AG20443 (cell line): Measurements from ENCODE around the gene DZIP1L.
A peak's percentile ranks its signal among the peaks of the same experiment; 100 is the strongest.
"Not testable (repeated sequence)": the region's sequence is repeated elsewhere in the genome, so short reads cannot be mapped to it uniquely, and the experiment has no call there.

Experiments used
- DNase-seq: peaks from one replicate; pipeline ENCODE4 v3.0.0; 2012; ENCODE audit warnings: low spot score, mixed read lengths

The DZIP1L gene

GRCh38 chr3:138113326-138113725, 2.1 kb downstream of the DZIP1L start:
- no peak for DNase-seq

- DNase-seq: no peak
Measured at GRCh38 chr3:138112362-138112761, 3.0 kb downstream of the DZIP1L start.

GRCh38 chr3:138105598-138105997, 9.8 kb downstream of the DZIP1L start:
- no peak for DNase-seq

DNA sequence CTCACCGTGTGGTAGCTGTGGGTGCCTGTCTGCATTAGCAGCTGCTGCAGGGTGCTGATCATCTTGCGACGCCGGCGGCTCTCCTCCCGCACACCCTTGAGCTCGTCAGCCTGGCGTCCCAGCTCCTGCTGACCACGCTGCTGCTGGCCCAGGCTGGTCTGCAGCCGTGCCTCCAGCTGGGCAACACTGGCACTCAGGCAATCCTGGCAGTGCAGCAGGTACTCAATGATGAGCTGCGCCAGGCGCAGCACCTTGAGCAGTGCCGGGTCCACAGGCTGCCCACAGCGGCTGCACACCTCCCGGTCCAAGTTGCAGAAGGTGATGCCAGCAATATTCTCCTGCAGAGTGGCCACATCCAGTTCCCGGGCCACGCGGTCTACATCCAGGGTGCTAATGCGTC, 11.9 kb downstream of the DZIP1L start:
- DNase-seq: no peak

DNA sequence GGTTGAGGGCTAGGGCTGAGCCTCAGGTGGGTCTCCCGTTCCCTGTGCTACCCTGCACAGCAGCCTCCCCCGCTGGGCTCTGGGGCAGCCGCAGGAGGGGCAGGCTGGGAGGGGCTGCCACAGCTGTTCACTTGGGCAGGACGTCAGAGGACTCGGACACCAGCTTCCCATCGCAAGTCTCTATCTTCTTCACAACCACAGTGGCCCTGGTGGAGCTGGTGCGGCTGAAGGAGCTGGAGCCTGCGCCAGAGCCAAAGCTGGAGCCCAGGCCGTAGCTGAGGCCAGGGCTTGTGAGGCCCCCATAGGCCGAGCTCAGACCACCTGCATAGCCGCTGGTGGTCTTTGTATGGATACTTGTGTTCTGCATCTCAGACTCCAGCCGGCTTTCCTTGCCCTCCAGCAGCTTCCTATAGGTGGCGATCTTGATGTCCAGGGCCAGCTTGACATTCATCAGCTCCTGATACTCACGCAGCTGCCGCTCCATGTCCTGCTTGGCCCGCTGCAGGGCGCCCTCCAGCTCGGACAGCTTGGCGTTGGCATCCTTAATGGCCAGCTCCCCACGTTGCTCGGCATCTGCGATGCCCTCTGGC, 14.0 kb downstream of the DZIP1L start:
- not testable (repeated sequence) for DNase-seq

DNA sequence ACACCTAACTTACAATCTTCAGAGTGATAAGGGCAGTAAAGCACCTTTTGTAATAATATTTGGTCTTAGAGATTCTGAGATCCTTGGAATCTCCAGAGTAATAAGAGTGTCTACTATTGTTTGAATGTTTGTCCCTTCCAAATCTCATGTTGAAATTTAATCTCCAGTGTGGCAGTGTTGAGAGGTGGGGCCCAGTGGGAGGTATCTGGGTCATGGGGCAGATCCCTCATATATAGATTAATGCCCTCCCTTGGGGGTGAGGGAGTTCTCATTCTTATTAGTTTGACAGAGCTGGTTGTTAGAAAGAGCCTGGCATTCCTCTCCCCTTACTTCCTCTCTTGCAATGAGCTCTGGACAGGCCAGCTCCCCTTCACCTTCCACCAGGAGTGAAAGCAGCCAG, 16.0 kb downstream of the DZIP1L start:
- DNase-seq: no peak

- DNase-seq: peak; percentile 45
Measured at GRCh38 chr3:138097192-138098172, 17.9 kb downstream of the DZIP1L start.

GRCh38 chr3:138093721-138094120, 21.7 kb downstream of the DZIP1L start:
- no peak for DNase-seq

DNA sequence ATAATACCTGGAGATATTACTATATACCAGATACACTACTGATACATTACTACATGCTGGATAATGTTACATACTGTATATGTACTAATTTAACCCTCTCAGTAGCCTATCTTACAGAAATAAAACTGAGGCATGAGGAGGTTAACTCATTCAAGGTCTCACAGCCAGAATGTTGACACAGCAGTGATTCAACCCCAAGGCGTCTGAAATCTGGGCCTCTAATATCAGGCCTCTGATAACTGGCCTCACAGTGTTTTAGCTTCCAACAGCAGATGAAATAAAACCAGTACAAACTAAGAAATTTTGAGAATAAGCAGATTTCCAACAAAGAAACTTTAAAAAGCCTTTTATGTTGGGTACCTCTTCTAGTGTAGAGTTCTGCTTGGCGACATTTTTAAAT, 23.4 kb downstream of the DZIP1L start:
- no peak for DNase-seq

GRCh38 chr3:138089091-138089490, 26.3 kb downstream of the DZIP1L start:
- DNase-seq: no peak

GRCh38 chr3:138085745-138086144, 29.7 kb downstream of the DZIP1L start:
- DNase-seq: not testable (repeated sequence)

- no peak for DNase-seq
Measured at GRCh38 chr3:138084196-138084595, 31.2 kb downstream of the DZIP1L start.

DNA sequence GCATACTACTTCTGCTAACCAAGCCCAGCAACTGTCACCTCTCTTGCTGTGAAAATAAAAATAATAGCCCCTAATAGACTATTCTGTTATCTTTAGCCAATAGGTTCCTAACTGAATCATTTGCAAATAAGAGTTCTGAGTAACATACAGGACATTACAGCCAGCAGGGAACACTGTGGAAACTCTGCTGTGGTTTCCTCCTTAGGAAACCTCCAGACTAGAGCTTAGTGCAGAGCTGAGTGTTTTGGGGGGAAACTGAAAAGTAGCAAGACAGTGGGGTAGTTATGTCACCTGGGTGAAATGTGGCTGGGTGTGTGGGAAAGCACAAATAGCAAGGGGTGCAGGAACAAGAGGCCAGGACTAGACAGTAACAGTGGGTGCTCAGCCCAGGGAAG, 32.4 kb downstream of the DZIP1L start:
- DNase-seq: no peak

DNA sequence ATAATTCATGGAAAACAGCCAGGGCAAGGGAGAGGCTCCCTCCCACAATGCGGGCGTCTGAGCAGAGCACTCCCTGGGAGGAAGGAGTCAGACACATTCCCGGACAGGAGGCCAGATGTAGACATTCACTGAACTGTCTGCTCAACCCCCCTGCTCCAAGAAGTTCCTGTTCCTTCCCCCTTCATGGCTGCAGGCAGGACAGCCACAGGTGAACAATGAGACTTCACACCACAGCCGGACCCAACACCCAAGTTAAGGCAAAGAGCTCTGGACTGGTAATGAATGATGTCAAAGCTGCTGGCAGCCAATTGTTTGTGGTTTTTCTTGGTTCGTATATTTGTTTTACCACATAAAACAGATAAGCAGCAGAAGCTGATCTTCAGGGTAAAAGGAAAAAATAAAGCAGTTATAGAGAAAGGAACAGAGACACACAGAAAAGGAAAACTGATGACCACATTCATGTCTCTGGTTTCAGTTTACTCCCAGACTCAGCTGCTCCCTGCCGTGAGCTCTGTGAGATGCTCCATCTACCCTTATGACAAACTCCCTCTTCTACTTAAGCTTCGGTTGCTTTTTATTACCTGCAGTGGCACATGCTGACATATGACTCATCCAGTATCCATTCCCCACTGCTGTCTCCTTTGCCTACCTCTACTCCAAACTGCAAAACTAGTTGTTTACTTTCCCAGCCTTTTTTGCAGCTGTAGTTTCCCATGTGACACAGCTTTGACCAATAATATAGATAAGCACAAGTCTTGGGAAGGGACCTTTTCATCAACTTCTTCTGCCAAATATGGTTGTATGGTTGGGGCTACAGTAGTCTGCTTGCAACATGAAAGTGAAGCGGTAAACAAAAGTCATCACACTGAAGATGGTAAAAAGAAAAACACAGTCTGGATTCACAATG, 33.1 kb downstream of the DZIP1L start:
- DNase-seq: peak; percentile 85

DNA sequence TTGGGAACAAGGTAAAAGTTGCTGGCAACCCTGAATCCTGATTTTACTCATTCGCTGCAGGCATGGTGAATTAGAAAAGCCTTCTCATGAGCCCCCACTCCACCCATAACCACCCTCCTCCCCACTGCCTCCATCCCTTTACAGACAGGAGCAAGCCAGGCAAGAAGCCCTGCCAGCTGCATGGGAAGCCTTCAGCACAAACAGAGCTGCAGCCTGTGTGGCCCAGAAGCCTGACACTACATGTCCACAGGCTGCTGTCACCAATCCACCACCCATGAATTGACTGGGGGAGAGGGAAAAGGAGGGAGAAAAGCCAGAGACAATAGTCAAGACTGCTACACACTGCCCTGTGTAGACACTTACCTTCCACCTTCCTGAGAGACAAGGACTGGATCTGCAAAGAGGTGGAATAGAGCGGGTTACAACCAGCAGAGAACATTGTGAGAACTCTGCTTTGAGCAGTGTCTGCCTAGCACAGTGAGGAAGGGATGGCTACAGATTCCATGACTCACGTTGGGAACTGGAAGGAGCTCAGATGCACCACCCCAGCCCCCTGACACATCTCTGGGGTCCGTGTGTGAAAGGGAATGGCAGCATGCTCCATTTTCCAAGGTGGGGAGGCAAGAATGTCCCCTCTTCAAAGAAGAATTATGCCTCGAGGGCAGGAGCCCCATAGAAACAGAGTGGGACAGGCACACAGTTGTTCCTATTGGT, 33.9 kb downstream of the DZIP1L start:
- peak; percentile 74 for DNase-seq

- DNase-seq: no peak
Measured at GRCh38 chr3:138079901-138080300, 35.5 kb downstream of the DZIP1L start.

- DNase-seq: peak; percentile 88
Measured at GRCh38 chr3:138078901-138079344, 36.5 kb downstream of the DZIP1L start.

- no peak for DNase-seq
Measured at GRCh38 chr3:138078096-138078495, 37.3 kb downstream of the DZIP1L start.

- DNase-seq: no peak
Measured at GRCh38 chr3:138072796-138073195, 42.6 kb downstream of the DZIP1L start.

GRCh38 chr3:138070006-138070405, 45.4 kb downstream of the DZIP1L start:
- no peak for DNase-seq

DNA sequence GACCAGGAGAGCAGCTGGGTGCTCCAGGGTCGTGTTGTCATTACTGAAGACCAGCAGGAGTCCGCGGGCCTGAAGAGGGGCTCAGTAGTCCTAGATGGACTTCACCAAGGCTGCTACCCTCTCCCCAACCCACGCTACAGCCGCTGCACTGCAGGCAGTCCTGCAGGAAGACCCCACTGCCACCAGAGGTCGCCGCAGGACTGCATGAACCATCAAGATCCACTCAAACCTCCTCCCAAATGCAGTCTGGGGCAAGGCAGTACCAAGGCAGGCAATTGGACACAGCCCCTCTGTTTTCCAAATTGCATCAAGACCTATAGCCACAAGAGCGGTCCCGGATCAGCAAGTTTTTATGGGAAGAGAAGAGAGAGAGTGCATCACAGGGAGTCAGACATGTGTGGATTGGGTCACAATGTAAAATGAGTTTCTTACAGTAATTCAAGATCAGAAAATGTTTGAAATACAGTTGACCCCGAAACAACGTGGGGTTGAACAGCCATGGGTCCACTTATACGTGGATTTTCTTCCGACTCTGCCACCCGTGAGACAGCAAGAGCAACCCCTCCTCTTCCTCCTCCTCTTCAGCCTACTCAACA, 46.7 kb downstream of the DZIP1L start:
- peak; percentile 93 for DNase-seq
